Stimulated activated naive CD8-positive, alpha-beta T cell treated with anti-CD3 and anti-CD28 coated beads, Interleukin-15, amount 100 ng/mL, for 72 hours (primary cell): ENCODE measurements around the gene MPRIP.

Source experiments
- ATAC-seq: fragments of 150-1000 bp; cut with Tn5 transposase; 2 replicates; pipeline ENCODE4 v1.10.0; 2021; ENCODE audit warnings: mild to moderate bottlenecking, moderate library complexity
- DNase-seq, 2 donors: peaks; one replicate each; pipeline ENCODE4 v3.0.0; 2021 to 2022
- H3K27ac Mint-ChIP-seq, 2 donors: one replicate each; pipeline ENCODE4 v1.8.0; 2022; ENCODE audit warnings: mild to moderate bottlenecking in 2 of 2, mixed read lengths in 2 of 2, moderate library complexity in 2 of 2
- H3K27me3 Mint-ChIP-seq: one replicate; pipeline ENCODE4 v1.8.0; 2022; ENCODE audit warnings: mixed read lengths
- H3K4me1 Mint-ChIP-seq: one replicate; pipeline ENCODE4 v1.8.0; 2022; ENCODE audit warnings: mild to moderate bottlenecking, mixed read lengths
- H3K4me3 Mint-ChIP-seq, 2 donors: one replicate each; pipeline ENCODE4 v1.8.0; 2022; ENCODE audit warnings: mild to moderate bottlenecking in 2 of 2, mixed read lengths in 2 of 2, moderate library complexity in 1 of 2
- H3K9me3 Mint-ChIP-seq, 2 donors: one replicate each; pipeline ENCODE4 v1.8.0; 2022; ENCODE audit warnings: mixed read lengths in 2 of 2

Gene MPRIP

DNA sequence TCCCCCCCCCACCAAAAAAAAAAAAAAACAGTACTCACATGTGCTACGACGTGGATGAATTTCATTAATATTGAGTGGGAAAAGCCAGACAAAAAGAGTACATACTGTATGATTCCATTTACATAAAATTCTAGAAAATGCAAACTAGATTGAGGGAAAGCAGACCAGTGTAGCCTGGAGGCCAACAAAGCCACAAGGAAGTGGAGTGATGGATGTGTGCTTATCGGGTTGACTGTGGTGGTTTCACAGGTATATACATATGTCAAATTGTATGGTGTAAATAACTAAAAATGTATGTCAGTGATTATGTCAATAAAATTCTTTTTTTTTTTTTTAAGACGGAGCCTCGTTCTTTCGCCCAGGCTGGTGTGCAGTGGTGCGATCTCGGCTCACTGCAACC lies 165.7 kb downstream of the MPRIP start:
- Mint-ChIP-seq H3K27me3 (no peaks in the 10 kb centered on the region), H3K4me3 (no peak overlapping the region), H3K4me1 (peaks cover 37% of the 10 kb centered on the region)

DNA sequence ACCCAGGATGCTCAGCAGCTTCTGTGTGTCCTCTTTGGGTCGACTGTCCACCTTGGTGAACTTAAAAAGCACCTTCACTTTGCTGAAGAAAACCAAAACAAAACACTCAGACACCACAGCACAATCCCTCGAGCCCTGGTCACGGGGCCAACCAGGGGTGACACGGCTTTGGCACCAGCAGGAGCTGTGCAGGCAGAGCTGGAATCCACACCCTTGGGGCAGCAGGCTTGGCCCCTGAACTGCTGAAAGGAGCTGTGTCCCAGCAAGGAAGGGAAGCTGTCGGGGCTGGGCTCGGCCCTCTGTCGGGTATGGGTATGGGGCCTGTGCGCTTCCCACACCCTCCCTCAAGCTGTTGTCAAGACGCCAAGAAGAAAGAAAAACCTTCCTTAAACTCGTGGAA lies 171.5 kb downstream of the MPRIP start:
- Mint-ChIP-seq H3K27ac (no peak overlapping the region), H3K9me3 (no peaks in the 10 kb centered on the region), H3K4me1 (no peaks in the 10 kb centered on the region), H3K4me3 (no peak overlapping the region), H3K27me3 (no peaks in the 10 kb centered on the region)
- ATAC-seq (no peak), DNase-seq (no peak)

More for the DNA sequence above, 165.7 kb downstream of the MPRIP start:
- Mint-ChIP-seq H3K27ac (no peak overlapping the region), H3K9me3 (peaks cover 0 to 6% of the 10 kb centered on the region in 2 donors)
- no peak for DNase-seq
- ATAC-seq: no peak

DNA sequence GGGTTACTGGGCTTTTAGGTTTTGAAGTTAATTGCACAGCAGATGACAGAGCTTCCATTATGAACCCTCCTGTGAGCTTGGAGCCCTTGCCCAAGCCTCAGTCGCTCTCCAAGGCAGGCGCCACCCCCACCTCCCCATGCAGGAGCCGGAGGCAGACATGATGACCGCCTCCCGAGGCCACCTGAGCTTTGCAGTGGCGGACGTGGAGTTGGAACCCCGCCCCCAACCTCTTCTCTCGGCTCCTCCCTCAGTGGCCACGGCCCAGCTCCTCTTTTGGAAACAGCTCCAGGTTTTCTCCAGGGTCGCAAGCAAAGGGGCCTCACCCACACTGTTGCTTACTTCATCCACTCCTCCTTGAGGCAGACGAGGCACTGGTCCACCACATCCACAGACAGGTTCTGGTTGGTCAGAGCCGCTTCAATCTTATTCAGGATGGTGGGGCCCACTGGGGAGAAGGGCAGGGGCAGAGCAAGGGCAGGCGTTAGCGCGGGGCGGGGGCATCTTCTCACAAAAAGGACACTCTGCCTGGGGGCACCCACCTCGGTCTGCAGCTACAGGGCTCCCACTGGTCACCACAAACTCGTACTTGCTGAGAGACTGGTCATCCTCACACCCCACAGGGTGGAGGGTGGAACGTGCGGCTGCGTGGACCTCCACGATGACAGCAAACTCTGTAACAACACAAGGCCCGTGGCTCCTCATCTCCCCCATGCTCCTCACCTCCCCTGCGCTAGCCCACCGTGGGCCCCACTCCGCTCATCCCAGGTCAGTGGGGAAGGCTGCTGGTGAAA lies 172.6 kb downstream of the MPRIP start:
- Mint-ChIP-seq H3K27ac (no peak overlapping the region), H3K27me3 (no peaks in the 10 kb centered on the region), H3K4me3 (no peak overlapping the region), H3K4me1 (no peaks in the 10 kb centered on the region), H3K9me3 (no peaks in the 10 kb centered on the region)
- ATAC-seq (no peak), DNase-seq (no peak)

DNA sequence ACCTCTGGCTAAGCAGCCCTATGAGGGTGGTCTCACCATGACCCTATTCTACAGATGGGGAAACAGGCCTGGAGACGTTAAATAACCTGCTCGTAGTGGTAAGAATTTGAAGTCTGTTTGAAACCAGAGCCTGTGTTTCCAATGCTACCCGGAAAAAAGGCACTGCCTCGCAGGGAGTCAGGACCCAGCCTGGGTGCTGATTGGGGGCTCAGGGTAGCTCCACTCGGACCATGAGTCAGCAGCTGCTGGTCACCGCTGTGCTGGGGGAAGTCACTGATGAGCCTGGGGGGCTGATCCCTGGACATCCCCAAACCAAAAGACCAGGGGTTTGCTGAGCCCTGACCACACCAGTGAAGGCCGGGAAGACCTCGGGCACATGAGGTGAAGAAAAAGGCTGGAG lies 173.3 kb downstream of the MPRIP start:
- Mint-ChIP-seq H3K9me3 (no peaks in the 10 kb centered on the region), H3K27ac (peak overlapping the region in 1 of 2 donors; percentile 94), H3K4me1 (no peaks in the 10 kb centered on the region), H3K4me3 (no peak overlapping the region), H3K27me3 (no peaks in the 10 kb centered on the region)
- ATAC-seq (no peak), DNase-seq (no peak)

DNA sequence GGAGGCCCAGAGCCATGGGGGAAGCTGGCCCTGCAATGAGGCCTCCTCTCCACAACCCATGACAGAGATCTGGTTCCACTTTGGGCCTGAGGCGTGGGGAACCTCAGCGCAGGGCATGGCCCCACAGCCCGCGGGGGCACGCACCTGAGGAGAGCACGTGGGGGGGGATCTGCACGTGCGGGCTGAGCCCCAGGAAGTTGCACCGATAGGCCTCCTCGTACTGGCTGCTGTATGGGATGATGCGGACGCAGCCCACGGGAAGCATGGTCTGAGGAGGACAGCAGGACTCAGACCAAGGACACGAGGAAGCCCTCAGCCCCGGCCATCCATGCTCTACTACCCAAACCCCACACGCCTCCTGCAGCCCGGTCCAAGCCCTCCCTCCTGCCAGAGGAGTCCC lies 174.0 kb downstream of the MPRIP start:
- H3K4me3 Mint-ChIP-seq: no peak overlapping the region
- H3K27me3 Mint-ChIP-seq: no peaks in the 10 kb centered on the region
- no peak for DNase-seq
- no peaks in the 10 kb centered on the region for H3K4me1 Mint-ChIP-seq
- peak; percentile 28 for ATAC-seq
- no peaks in the 10 kb centered on the region for H3K9me3 Mint-ChIP-seq
- H3K27ac Mint-ChIP-seq: peak overlapping the region; percentile 46 to 68

DNA sequence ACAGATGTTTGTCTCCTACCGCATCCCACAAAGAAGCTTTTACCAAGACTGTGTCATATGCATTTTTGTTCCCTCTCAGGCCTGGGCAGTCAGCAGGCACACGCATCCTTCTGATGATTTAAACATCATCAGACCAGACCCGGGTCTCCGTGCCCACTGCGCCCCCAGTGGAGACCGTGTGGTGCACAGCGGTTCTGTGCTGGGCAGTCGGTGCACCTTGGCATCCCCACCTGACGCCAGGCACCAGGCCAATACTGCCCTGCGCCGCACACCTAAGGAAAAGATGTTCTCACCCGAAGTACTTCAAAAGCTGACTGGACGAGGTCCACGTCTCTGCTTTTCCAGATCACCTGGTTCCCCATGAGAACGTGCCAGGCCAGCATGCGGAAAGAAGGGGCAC lies 174.5 kb downstream of the MPRIP start:
- ATAC-seq: no peak

DNA sequence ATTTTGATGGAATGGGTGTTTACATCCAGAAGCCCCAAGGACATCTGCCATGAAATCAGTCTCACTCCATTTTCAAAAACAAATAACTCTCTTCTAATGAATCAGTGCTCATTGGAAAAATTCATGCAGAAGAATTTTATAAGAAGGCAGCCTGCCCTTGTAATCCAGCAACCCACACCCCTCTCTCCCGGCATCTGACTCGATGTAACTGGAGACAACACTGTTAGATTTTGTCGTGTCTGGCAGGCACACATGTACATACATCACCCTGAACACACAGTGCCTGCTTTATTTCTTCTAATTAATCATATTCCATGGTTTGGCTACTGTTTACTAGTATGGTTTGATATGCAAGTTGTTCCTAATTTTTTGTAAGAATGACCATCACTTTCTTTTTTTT lies 175.7 kb downstream of the MPRIP start:
- no peak overlapping the region for H3K27ac Mint-ChIP-seq
- H3K9me3 Mint-ChIP-seq: no peaks in the 10 kb centered on the region
- no peak overlapping the region for H3K4me3 Mint-ChIP-seq
- no peak for ATAC-seq
- no peaks in the 10 kb centered on the region for H3K4me1 Mint-ChIP-seq
- no peak for DNase-seq
- H3K27me3 Mint-ChIP-seq: no peaks in the 10 kb centered on the region

More for the DNA sequence above, 174.5 kb downstream of the MPRIP start:
- no peak for DNase-seq
- Mint-ChIP-seq H3K4me1 (no peaks in the 10 kb centered on the region), H3K27ac (no peak overlapping the region), H3K9me3 (no peaks in the 10 kb centered on the region), H3K27me3 (no peaks in the 10 kb centered on the region), H3K4me3 (no peak overlapping the region)

DNA sequence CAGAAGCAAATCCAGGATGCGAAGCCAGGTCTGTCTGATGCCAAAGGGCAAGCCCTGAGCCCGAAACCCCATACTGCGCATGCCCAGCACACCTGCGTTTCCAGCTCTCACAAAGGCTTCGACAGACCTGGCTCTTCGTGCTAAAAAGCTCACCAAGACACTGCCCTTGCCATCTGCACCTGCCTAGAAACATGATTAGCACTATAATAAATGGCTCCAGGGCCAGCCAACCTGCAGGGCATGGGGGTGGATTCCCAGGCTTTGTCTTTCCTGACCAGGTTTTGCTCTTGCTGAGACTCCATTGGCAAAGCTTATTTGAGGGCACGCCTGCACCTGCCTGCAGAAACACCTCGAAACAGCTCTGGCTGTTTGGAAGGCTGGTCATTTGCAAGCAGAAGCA lies 178.3 kb downstream of the MPRIP start:
- DNase-seq (no peak), ATAC-seq (no peak)
- no peaks in the 10 kb centered on the region for H3K4me1 Mint-ChIP-seq
- no peaks in the 10 kb centered on the region for H3K27me3 Mint-ChIP-seq
- no peak overlapping the region for H3K4me3 Mint-ChIP-seq
- H3K9me3 Mint-ChIP-seq: no peaks in the 10 kb centered on the region
- H3K27ac Mint-ChIP-seq: peak overlapping the region in 1 of 2 donors; percentile 12

DNA sequence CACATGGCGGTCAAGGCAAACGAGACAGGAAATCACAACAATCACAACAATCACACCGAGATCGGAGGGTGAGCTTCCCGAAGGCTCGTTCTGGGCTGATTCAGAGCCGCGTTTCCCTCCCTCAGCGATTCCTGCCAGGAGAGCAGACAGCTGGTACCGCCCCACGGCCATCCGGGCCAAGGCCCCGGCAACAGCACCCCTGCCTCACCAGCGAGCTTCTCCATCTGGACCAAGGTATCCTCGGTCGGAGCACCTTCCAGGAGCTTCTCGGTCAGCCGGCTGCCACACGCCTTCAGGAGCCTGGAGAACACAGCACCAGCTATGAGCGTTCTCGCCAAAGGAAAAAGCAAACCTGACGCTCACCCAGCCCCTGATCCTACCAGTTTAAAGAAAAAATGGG lies 179.1 kb downstream of the MPRIP start:
- H3K27me3 Mint-ChIP-seq: no peaks in the 10 kb centered on the region
- H3K9me3 Mint-ChIP-seq: no peaks in the 10 kb centered on the region
- H3K4me3 Mint-ChIP-seq: no peak overlapping the region
- no peak overlapping the region for H3K27ac Mint-ChIP-seq
- no peaks in the 10 kb centered on the region for H3K4me1 Mint-ChIP-seq
- no peak for ATAC-seq
- DNase-seq: no peak

DNA sequence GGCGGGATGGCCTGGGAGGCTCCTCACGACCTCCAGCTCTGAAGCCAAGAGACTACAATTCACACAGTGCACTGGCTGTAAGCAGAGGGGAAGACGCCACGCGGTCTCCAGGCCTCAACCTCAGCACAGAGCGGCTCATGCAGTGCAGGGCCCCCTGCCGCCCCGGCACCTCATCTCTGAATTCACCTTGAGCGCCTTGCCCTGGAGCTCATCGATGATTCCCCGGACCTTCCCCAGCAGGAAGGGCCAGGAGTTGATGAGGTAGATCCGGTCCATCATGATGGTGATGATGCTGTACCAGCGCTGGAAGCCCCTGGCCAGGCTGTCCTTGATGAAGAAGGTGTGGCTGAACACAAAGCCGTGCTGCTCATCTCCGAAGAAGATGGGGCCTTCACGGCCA lies 181.5 kb downstream of the MPRIP start:
- Mint-ChIP-seq H3K27ac (no peak overlapping the region), H3K27me3 (no peaks in the 10 kb centered on the region), H3K9me3 (no peaks in the 10 kb centered on the region), H3K4me3 (no peak overlapping the region), H3K4me1 (no peaks in the 10 kb centered on the region)
- no peak for DNase-seq
- no peak for ATAC-seq

DNA sequence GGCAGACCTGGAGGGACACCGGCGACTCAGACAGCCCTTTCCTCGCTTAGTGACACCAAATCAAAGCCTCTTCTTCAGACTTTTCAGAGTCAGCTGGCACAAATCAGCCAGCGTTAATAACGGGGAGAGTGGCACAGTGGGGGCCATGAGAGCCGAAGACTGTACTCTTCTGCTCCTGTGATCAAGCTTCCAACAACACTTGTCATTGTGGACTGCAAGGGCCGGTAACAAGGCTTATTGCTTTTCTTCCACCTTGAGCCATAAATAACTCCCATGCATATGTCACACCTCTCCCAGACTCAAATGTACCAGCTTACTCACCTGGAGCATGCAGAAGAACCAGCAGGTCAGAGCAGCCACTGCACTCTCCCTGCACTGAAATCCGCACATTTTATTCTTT lies 181.9 kb downstream of the MPRIP start:
- Mint-ChIP-seq H3K27me3 (no peaks in the 10 kb centered on the region), H3K27ac (peak overlapping the region in 1 of 2 donors; percentile 21), H3K4me3 (no peak overlapping the region), H3K4me1 (no peaks in the 10 kb centered on the region), H3K9me3 (no peaks in the 10 kb centered on the region)
- DNase-seq (no peak), ATAC-seq (no peak)

DNA sequence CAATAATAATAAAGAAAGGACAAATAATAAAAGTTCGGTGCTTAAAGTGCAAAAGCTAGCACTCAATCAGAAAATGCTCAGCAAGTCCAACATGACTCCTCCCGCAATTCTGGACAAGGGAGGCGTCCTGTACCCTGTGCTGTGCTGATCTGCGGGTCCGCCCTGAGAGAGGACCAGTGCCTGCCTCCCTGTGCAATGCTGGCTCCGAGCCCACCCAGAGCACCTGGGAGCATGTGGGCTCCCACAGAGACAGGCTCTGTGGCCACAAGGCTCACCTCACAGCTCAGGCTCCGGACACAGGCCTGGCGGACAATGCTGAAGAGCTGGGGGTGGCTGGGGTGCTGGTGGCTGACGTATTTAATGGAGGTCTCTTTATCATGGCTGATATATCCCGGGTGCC lies 183.6 kb downstream of the MPRIP start:
- DNase-seq: no peak
- ATAC-seq: no peak
- peaks cover 5% of the 10 kb centered on the region for H3K4me1 Mint-ChIP-seq
- no peak overlapping the region for H3K27ac Mint-ChIP-seq
- no peaks in the 10 kb centered on the region for H3K9me3 Mint-ChIP-seq
- no peaks in the 10 kb centered on the region for H3K27me3 Mint-ChIP-seq
- H3K4me3 Mint-ChIP-seq: no peak overlapping the region

DNA sequence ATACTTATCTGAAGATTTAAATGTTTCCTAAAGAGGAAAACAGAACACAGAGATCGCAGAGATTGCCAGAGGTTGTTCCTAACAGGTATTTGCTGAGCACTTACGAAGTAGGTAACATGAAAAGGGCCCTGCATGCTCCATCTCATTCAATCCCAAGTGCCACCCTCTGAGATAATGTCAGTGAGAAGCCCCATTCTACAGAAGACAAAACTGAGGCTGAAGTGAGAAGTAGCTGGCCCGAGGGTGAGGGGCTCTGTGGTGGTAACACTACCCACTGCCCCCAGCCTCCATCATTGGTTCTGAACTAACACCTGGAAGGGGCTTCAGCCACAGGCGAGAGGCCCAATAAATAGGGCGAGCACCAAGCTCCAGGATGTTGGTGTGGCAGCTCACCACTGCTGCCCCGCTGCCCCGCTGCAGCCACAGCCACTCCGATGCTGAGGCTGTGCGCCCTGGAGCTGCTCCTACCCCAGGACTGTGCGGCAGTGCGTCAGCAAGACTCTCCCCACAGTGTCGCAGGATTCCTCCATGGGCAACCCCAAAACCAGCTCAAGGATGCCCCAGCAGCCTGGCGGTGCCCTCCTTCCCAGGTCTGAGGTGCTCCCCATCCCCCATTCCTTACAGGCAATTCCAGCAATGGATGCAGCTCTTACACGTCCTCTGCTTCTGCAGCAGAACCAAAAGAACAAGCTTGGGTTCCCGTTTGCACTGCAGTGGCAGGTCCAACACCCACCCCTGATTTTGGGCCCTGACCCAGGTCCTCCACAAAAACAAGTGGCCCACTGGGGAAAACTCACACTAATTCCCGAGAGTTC lies 184.4 kb downstream of the MPRIP start:
- Mint-ChIP-seq H3K27me3 (no peaks in the 10 kb centered on the region), H3K4me3 (no peak overlapping the region), H3K9me3 (no peaks in the 10 kb centered on the region), H3K27ac (no peak overlapping the region), H3K4me1 (peaks cover 5% of the 10 kb centered on the region)
- DNase-seq (no peak), ATAC-seq (no peak)

DNA sequence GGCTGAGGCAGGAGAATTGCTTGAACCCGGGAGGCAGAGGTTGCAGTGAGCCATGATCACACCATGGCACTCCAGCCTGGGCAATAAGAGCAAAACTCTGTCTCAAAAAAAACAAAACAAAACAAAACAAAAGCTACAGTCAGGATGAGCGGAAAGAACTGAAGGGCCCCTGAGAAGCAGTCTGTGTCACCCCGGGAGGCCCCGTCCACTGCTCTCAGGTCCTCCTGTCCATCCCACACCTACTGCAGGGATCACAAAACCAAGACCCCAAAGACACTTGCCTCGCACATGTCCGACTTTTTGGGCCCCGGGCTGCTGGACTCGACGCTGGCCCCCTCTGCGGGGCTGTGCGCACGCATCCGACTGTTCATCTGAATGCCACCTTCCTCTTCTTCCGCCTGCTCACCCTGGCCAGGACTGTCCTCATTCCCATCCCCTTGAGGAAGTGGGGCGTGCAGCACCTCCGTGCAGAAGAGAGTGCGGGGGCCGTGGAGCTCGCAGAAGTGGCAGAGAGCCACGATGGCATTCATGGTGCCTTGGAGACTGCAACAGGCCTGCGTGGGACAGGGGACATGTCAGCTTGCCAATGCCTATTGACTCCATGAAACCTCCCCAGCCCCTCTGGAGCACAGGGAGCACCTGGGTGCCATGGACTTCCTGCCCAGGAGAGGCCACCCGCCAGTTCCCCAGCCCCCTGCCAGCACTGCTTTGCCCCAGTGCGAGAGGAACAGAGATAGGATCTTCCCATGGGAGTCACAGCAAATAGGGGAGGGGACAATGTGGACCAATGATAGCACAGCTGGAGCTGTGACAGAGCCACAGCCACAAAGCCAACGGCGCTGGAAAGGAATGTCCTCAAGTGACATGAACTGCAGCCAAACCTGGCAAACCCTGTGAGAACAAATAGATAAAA lies 185.6 kb downstream of the MPRIP start:
- Mint-ChIP-seq H3K9me3 (no peaks in the 10 kb centered on the region), H3K4me3 (no peak overlapping the region), H3K4me1 (peaks cover 11% of the 10 kb centered on the region), H3K27ac (no peak overlapping the region), H3K27me3 (no peaks in the 10 kb centered on the region)
- no peak for ATAC-seq
- no peak for DNase-seq

DNA sequence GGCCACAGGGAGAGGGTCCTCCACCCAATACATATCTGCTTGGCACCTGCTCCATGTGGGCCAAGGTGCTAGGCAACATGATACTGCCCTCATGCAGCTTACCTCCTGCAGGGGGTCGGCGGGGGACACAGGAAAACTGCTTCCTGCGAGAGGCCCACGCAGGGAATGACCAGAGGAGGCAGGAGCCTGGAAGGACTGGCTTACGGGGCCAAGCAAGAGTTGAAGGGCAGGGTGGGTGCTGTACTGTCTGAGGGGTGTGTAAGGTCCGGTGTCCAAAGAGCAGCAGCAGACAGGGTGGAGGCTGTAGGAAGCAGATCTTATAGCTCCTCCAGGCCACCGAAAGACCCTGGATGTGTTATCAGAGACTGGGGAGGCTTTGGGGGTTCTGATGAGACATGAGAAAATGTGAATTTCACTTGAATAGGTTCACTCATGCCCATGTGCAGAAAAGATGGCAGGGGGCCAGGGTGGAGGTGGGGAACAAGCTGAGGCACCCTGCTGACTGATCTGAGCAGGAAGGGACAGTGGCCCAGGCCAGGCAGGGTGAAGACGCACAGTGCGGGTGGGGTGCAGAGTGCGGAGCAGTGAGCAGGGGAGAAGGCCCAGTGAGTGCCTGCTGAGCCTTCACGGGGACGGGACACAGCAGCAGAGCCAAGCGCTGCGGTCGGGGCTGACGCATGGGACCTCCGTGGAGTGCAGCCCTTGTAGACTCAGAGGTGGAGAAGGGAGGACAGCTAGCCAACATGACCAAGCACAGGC lies 186.4 kb downstream of the MPRIP start:
- DNase-seq (no peak), ATAC-seq (no peak)
- H3K27me3 Mint-ChIP-seq: no peaks in the 10 kb centered on the region
- H3K27ac Mint-ChIP-seq: no peak overlapping the region
- peaks cover 11% of the 10 kb centered on the region for H3K4me1 Mint-ChIP-seq
- H3K4me3 Mint-ChIP-seq: no peak overlapping the region
- no peaks in the 10 kb centered on the region for H3K9me3 Mint-ChIP-seq
